HG02642 (cell line): ENCODE measurements around the gene MSN.
A peak's percentile ranks its signal among the peaks of the same experiment; 100 is the strongest.
"Not testable (repeated sequence)": the region's sequence is repeated elsewhere in the genome, so short reads cannot be mapped to it uniquely, and the experiment has no call there.

Experiments
- ATAC-seq: cut with Tn5 transposase; IDR thresholded peaks from one replicate; pipeline ENCODE4 v1.9.1; 2021; ENCODE audit warnings: mild to moderate bottlenecking; ENCODE audit not compliant: unreplicated experiment, poor library complexity

Gene MSN

GRCh38 chrX:65712005-65712806, 44.8 kb downstream of the MSN start:
- no peak for ATAC-seq

GRCh38 chrX:65718538-65718937, 51.1 kb downstream of the MSN start:
- no peak for ATAC-seq

GRCh38 chrX:65720381-65720964, 53.0 kb downstream of the MSN start:
- no peak for ATAC-seq

- peak; percentile 74 for ATAC-seq
Measured at GRCh38 chrX:65723706-65724105, 56.3 kb downstream of the MSN start.

- ATAC-seq = no peak
Measured at GRCh38 chrX:65726715-65727114, 59.3 kb downstream of the MSN start.

- no peak for ATAC-seq
Measured at GRCh38 chrX:65731684-65732289, 64.3 kb downstream of the MSN start.

GRCh38 chrX:65740909-65741308, 73.5 kb downstream of the MSN start:
- no peak for ATAC-seq

- no peak for ATAC-seq
Measured at GRCh38 chrX:65741823-65742222, 74.4 kb downstream of the MSN start.

- ATAC-seq = no peak
Measured at GRCh38 chrX:65744965-65745364, 77.5 kb downstream of the MSN start.

- no peak for ATAC-seq
Measured at GRCh38 chrX:65745427-65745826, 78.0 kb downstream of the MSN start.

- ATAC-seq = no peak
Measured at GRCh38 chrX:65745992-65746391, 78.5 kb downstream of the MSN start.

GRCh38 chrX:65750674-65751469, 83.4 kb downstream of the MSN start:
- peak; percentile 94 for ATAC-seq

- ATAC-seq = no peak
Measured at GRCh38 chrX:65751519-65751918, 84.1 kb downstream of the MSN start.

- ATAC-seq = no peak
Measured at GRCh38 chrX:65752294-65752693, 84.8 kb downstream of the MSN start.

- no peak for ATAC-seq
Measured at GRCh38 chrX:65755786-65756185, 88.3 kb downstream of the MSN start.

- no peak for ATAC-seq
Measured at GRCh38 chrX:65757943-65758342, 90.5 kb downstream of the MSN start.

GRCh38 chrX:65758505-65758904, 91.1 kb downstream of the MSN start:
- no peak for ATAC-seq

GRCh38 chrX:65759525-65759924, 92.1 kb downstream of the MSN start:
- ATAC-seq = not testable (repeated sequence)

- no peak for ATAC-seq
Measured at GRCh38 chrX:65769564-65770292, 102.3 kb downstream of the MSN start.

- ATAC-seq = no peak
Measured at GRCh38 chrX:65772842-65773241, 105.4 kb downstream of the MSN start.
